EL (cell line): Measurements from ENCODE around the gene DLEC1.
A peak's percentile ranks its signal among the peaks of the same experiment; 100 is the strongest.
"Not testable (repeated sequence)": the region's sequence is repeated elsewhere in the genome, so short reads cannot be mapped to it uniquely, and the experiment has no call there.

Source experiments
- DNase-seq: peaks from one replicate; pipeline ENCODE4 v3.0.0-alpha.2; 2016

The DLEC1 gene

GRCh38 chr3:38018296-38019266 is 20.4 kb upstream of the DLEC1 start:
- no peak for DNase-seq

- DNase-seq: no peak
Measured at GRCh38 chr3:38019658-38020341, 19.2 kb upstream of the DLEC1 start.

GRCh38 chr3:38020342-38020726 is 18.7 kb upstream of the DLEC1 start:
- DNase-seq: no peak

- DNase-seq: no peak
Measured at GRCh38 chr3:38021196-38021595, 17.8 kb upstream of the DLEC1 start.

- no peak for DNase-seq
Measured at GRCh38 chr3:38022301-38022700, 16.7 kb upstream of the DLEC1 start.

GRCh38 chr3:38022896-38023709 is 15.9 kb upstream of the DLEC1 start:
- DNase-seq: no peak

GRCh38 chr3:38026856-38027255 is 12.2 kb upstream of the DLEC1 start:
- DNase-seq: no peak

- no peak for DNase-seq
Measured at GRCh38 chr3:38027466-38028465, 11.2 kb upstream of the DLEC1 start.

GRCh38 chr3:38028621-38029361 is 10.2 kb upstream of the DLEC1 start:
- no peak for DNase-seq

GRCh38 chr3:38029400-38030125 is 9.4 kb upstream of the DLEC1 start, which contains the start of gene PLCD1:
Gene PLCD1 (minus strand): TSS chr3:38029642. CDS start chr3:38029539, 103 bp downstream.
- peak; percentile 77 for DNase-seq

- no peak for DNase-seq
Measured at GRCh38 chr3:38030126-38031021, 8.6 kb upstream of the DLEC1 start.

GRCh38 chr3:38031022-38031994 is 7.7 kb upstream of the DLEC1 start:
- DNase-seq: peak; percentile 64

GRCh38 chr3:38032328-38032865 is 6.6 kb upstream of the DLEC1 start:
- DNase-seq: no peak

- not testable (repeated sequence) for DNase-seq
Measured at GRCh38 chr3:38033586-38033985, 5.4 kb upstream of the DLEC1 start.

GRCh38 chr3:38034335-38034734 is 4.7 kb upstream of the DLEC1 start:
- DNase-seq: not testable (repeated sequence)

GRCh38 chr3:38036286-38036685 is 2.7 kb upstream of the DLEC1 start:
- no peak for DNase-seq

- no peak for DNase-seq
Measured at GRCh38 chr3:38036906-38037305, 2.1 kb upstream of the DLEC1 start.
